Measurements from ENCODE around the gene MAP3K1.

- TF ChIP-seq CTCF (conservative IDR thresholded peaks at IDR 0.05; ENCODE audit: low read length) (no peak), EZH2phosphoT487 (IDR thresholded peaks at IDR 0.05; ENCODE audit: borderline replicate concordance) (no peak)
These were observed 7.1 kb upstream of the MAP3K1 start for GRCh38 chr5:56808211-56808610.

Measured in Loucy (cell line).